SK-MEL-5 (cell line): Measurements from ENCODE around the gene MTHFD2. TPM values are rescaled to one million over a fixed set of nuclear protein-coding genes. Genes with fewer than 3 reads are reported as not detected.
A peak's percentile ranks its signal among the peaks of the same experiment; 100 is the strongest.
"Not testable (repeated sequence)": the region's sequence is repeated elsewhere in the genome, so short reads cannot be mapped to it uniquely, and the experiment has no call there.

Experiments
- DNase-seq: peaks from one replicate; pipeline ENCODE4 v3.0.0-alpha.2; 2016; ENCODE audit warnings: low read depth, low spot score
- in situ Hi-C: cut with HindIII; loops from 2 replicates; pipeline ENCODE4 v1.10.0; 2016; ENCODE audit warnings: low sequenced_read_pairs, high pct_unique_total_duplicates, low pct_unique_long_range_greater_than_20kb
- total RNA-seq: library from RNA; depleted of rRNA; stranded (reverse); fragments of >200 nt; shearing (Covaris generic); gene quantifications from 2 replicates; pipeline ENCODE4 v1.2.3, GENCODE V29; 2014

Gene MTHFD2
- total RNA-seq, 1 experiment from 2014 or later, result 361 TPM

GRCh38 chr2:74188696-74189095 lies 9.7 kb upstream of the MTHFD2 start:
- DNase-seq, result no peak
- in situ Hi-C loops, result no loop called here

- no peak for DNase-seq
- in situ Hi-C loops, result no loop called here
Observed at GRCh38 chr2:74191596-74192380, 6.6 kb upstream of the MTHFD2 start.

- no peak for DNase-seq
- in situ Hi-C loops, result no loop called here
Observed at GRCh38 chr2:74194799-74195198, 3.6 kb upstream of the MTHFD2 start.

- DNase-seq, result no peak
- in situ Hi-C loops, result no loop called here
Observed at GRCh38 chr2:74197049-74197448, 1.4 kb upstream of the MTHFD2 start.

- DNase-seq, result no peak
- in situ Hi-C loops, result no loop called here
Observed at GRCh38 chr2:74198023-74198460, 373 bp upstream of the MTHFD2 start.

- DNase-seq, result no peak
- in situ Hi-C loops, result no loop called here
Observed at GRCh38 chr2:74199275-74199701, 873 bp downstream of the MTHFD2 start.

- DNase-seq, result peak; percentile 45
- in situ Hi-C loops, result no loop called here
Observed at GRCh38 chr2:74199871-74200305, 1.5 kb downstream of the MTHFD2 start.

- in situ Hi-C loops, result no loop called here
- no peak for DNase-seq
Observed at GRCh38 chr2:74201196-74201595, 2.8 kb downstream of the MTHFD2 start.

GRCh38 chr2:74201596-74201995 lies 3.2 kb downstream of the MTHFD2 start:
- no peak for DNase-seq
- in situ Hi-C loops, result no loop called here

- DNase-seq, result no peak
Observed at GRCh38 chr2:74204436-74204835, 6.0 kb downstream of the MTHFD2 start.

GRCh38 chr2:74205113-74205512 lies 6.7 kb downstream of the MTHFD2 start:
- in situ Hi-C loops, result no loop called here
- no peak for DNase-seq

More at GRCh38 chr2:74204436-74204835, 6.0 kb downstream of the MTHFD2 start:
- in situ Hi-C loops, result no loop called here

GRCh38 chr2:74205596-74205995 lies 7.2 kb downstream of the MTHFD2 start:
- no peak for DNase-seq
- in situ Hi-C loops, result no loop called here

- in situ Hi-C loops, result no loop called here
- no peak for DNase-seq
Observed at GRCh38 chr2:74206180-74206688, 7.8 kb downstream of the MTHFD2 start.

GRCh38 chr2:74212702-74213410 lies 14.4 kb downstream of the MTHFD2 start:
- in situ Hi-C loops, result no loop called here
- no peak for DNase-seq

- in situ Hi-C loops, DNase-seq: not testable (repeated sequence)
Observed at GRCh38 chr2:74215771-74216170, 17.4 kb downstream of the MTHFD2 start.

GRCh38 chr2:74216642-74217041 lies 18.2 kb downstream of the MTHFD2 start:
- in situ Hi-C loops, result no loop called here
- no peak for DNase-seq

- DNase-seq, result no peak
- in situ Hi-C loops, result no loop called here
Observed at GRCh38 chr2:74219846-74220486, 21.6 kb downstream of the MTHFD2 start.

- in situ Hi-C loops, result no loop called here
- DNase-seq, result no peak
Observed at GRCh38 chr2:74221091-74221490, 22.7 kb downstream of the MTHFD2 start.
